K562 (cell line): ENCODE data around the gene RAI1.

Experiments used
- CTCF ChIP-seq, 3 experiments: IDR thresholded peaks in 2 of 3; conservative IDR thresholded peaks in 1 of 3; 2 replicates each; pipeline ENCODE4 v1.5.1; 2011 to 2012; ENCODE audit warnings: low read length in 3 of 3, mild to moderate bottlenecking in 3 of 3, control low read depth in 2 of 3, improper control_type of control experiment in 1 of 3, inconsistent platforms in 1 of 3, low read depth in 1 of 3, mixed read lengths in 1 of 3, moderate library complexity in 1 of 3; ENCODE audit not compliant: insufficient read depth in 2 of 3
- DEAF1 ChIP-seq: fragments of 450-650 bp; formaldehyde crosslinking; IDR thresholded peaks from 2 replicates; pipeline ENCODE4 v1.4.0; 2020; ENCODE audit warnings: mild to moderate bottlenecking, moderate library complexity
- E2F4 ChIP-seq: sonication (generic); formaldehyde crosslinking; IDR thresholded peaks from 2 replicates; pipeline ENCODE4 v1.8.0; 2022; ENCODE audit warnings: mild to moderate bottlenecking, low read depth, missing genetic modification reagents
- POLR2H ChIP-seq: IDR thresholded peaks from 2 replicates; pipeline ENCODE4 v1.6.1; 2016; ENCODE audit warnings: missing genetic modification characterization, low read depth, mild to moderate bottlenecking, control low read depth, missing compliant biosample characterization, moderate library complexity
- RNF2 ChIP-seq: sonication (generic); IDR thresholded peaks from 2 replicates; pipeline ENCODE4 v1.6.1; 2016
- ZNF609 ChIP-seq: sonication (generic); formaldehyde crosslinking; IDR thresholded peaks from 2 replicates; pipeline ENCODE4 v1.8.1; 2023; ENCODE audit warnings: missing genetic modification reagents, mild to moderate bottlenecking, borderline replicate concordance

DNA sequence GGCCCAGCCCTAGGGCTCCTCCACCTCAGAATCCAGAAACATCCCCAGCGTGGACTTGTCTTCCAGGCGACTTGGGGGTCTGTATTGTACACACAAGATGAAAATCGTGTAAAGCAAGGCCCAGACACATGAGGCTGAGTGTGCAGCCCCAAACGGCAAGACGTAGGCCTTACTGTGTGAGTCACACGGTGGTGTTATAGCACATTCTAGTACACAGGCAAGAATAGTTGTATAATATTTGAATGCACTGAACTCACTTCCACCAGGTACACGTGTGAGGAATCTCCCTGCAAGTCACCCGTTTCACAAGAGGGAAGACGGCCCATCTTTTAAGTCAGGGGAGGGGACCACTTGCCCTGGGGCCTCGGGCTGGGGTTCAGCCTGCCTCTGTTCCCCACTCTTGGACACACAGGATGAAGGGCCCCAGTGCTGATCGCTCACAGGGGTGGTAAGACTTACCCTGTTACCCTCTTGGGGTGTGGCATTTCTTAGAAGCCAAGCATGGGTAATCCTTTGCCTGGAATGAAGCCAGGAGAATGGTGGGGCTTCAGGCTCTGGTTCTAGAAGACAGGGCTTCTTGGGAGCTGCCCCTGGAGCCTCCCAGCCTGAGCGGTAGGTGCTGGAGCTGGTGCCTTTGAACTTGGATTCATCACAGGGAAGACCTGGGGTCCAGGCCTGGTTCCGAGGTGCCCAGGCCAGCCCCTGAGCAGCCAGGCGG, 84.3 kb downstream of the RAI1 start:
- TF ChIP-seq ZNF609: no peak
- no peak for TF ChIP-seq CTCF (IDR thresholded peaks at IDR 0.05 in 2 of 3, conservative IDR thresholded peaks at IDR 0.05 in 1 of 3; ENCODE audit: insufficient read depth in 2 of 3, low read depth in 1 of 3, low read length in 3 of 3)
- TF ChIP-seq RNF2: no peak
- TF ChIP-seq E2F4 (CRISPR knock-in tag): no peak
- TF ChIP-seq DEAF1 (CRISPR knock-in tag): no peak
- TF ChIP-seq POLR2H (tag): no peak
